K562 (cell line): ENCODE data around the gene LRRC27. TPM values are rescaled to one million over a fixed set of nuclear protein-coding genes. Genes with fewer than 3 reads are reported as not detected.

Experiments used
- ATAC-seq: fragments of 200-7000 bp; cut with Tn5 transposase; 3 replicates; pipeline ENCODE4 v1.9.1; 2020; ENCODE audit warnings: moderate library complexity
- BruUV-seq: library from RNA; stranded (reverse); fragments of 400-500 nt; replicated peaks from 2 replicates; lab custom pipeline; 2021; lab: Mats Ljungman, UMichigan
- CTCF ChIA-PET: fragments of 300-600 bp; formaldehyde crosslinking; extraction: SDS; loops from one replicate; lab custom pipeline; 2021; ENCODE audit warnings: low intra/inter-chr PET ratio; lab: Yijun Ruan, JAX
- POLR2A ChIA-PET: fragments of 300-600, 350-650 bp; sonication (Branson Sonifier 250); formaldehyde crosslinking; extraction: SDS; loops from one replicate; lab custom pipeline; 2021; ENCODE audit warnings: antibody characterized with exemption, inconsistent platforms; lab: Yijun Ruan, JAX
- DNase-seq, 4 experiments: peaks; one replicate each; pipeline versions ENCODE4 v3.0.0 to v3.0.0-alpha.2; 2011 to 2018; ENCODE audit warnings: low spot score in 3 of 4, mixed read lengths in 3 of 4; ENCODE audit errors: extremely low read depth in 1 of 4
- FAIRE-seq: peaks from 2 replicates; lab custom pipeline; 2011; peaks lifted over from hg19 to GRCh38; lab: Jason Lieb, UNC
- H2AFZ ChIP-seq: 2 replicates; pipeline ENCODE4 v1.6.0; 2011; ENCODE audit warnings: low read depth, low read length, control low read depth, inconsistent platforms
- H3K27ac ChIP-seq: fragments of 200-600 bp; 3 replicates; pipeline ENCODE4 v1.8.0; 2011; ENCODE audit warnings: low read depth, mild to moderate bottlenecking, control low read depth, inconsistent platforms, low read length, moderate library complexity, mixed read lengths; ENCODE audit errors: extremely low read depth
- H3K27me3 ChIP-seq, 2 experiments: fragments of 300-600 bp in 1 of 2; 2 replicates in 1 of 2; 3 replicates in 1 of 2; pipeline versions ENCODE4 v1.6.0 to v1.8.0; 2011; ENCODE audit warnings: inconsistent platforms in 2 of 2, low read length in 2 of 2, mild to moderate bottlenecking in 1 of 2, mixed read lengths in 1 of 2, moderate library complexity in 1 of 2; ENCODE audit not compliant: control insufficient read depth in 2 of 2, insufficient read depth in 2 of 2
- H3K36me3 ChIP-seq: fragments of 300-600 bp; 3 replicates; pipeline ENCODE4 v1.8.0; 2011; ENCODE audit warnings: mild to moderate bottlenecking, low read length, inconsistent platforms; ENCODE audit not compliant: control insufficient read depth, insufficient read depth
- H3K4me1 ChIP-seq, 2 experiments: fragments of 200-600 bp in 1 of 2; replicated peaks in 1 of 2; 2 replicates in 1 of 2; 3 replicates in 1 of 2; pipeline versions ENCODE4 v1.5.1 to v1.8.0; 2011; ENCODE audit warnings: inconsistent platforms in 2 of 2, low read length in 2 of 2, mild to moderate bottlenecking in 1 of 2, mixed read lengths in 1 of 2, moderate library complexity in 1 of 2; ENCODE audit not compliant: control insufficient read depth in 2 of 2, insufficient read depth in 2 of 2
- H3K4me2 ChIP-seq: 2 replicates; pipeline ENCODE4 v1.6.1; 2011; ENCODE audit warnings: low read length, control low read depth, inconsistent platforms, mixed read lengths; ENCODE audit not compliant: insufficient read depth
- H3K4me3 ChIP-seq: fragments of 200-600 bp; sonication (generic), shearing (Covaris generic); 2 replicates; pipeline ENCODE4 v1.5.1; 2016; ENCODE audit warnings: control low read depth, inconsistent platforms
- H3K79me2 ChIP-seq: fragments of 200-600 bp; 3 replicates; pipeline ENCODE4 v1.8.0; 2011; ENCODE audit warnings: low read length, inconsistent platforms; ENCODE audit not compliant: control insufficient read depth, insufficient read depth
- H3K9ac ChIP-seq, 2 experiments: 2 replicates each; pipeline versions ENCODE4 v1.6.0 to v1.6.1; 2011; ENCODE audit warnings: low read depth in 2 of 2, low read length in 2 of 2, control low read depth in 1 of 2, inconsistent platforms in 1 of 2, mild to moderate bottlenecking in 1 of 2, mixed read lengths in 1 of 2; ENCODE audit not compliant: insufficient read depth in 1 of 2
- H3K9me1 ChIP-seq: one replicate; pipeline ENCODE4 v1.6.0; 2011; ENCODE audit warnings: inconsistent platforms, mild to moderate bottlenecking, low read length, moderate library complexity; ENCODE audit not compliant: control insufficient read depth, insufficient read depth
- H3K9me3 ChIP-seq: replicated peaks from 2 replicates; pipeline ENCODE4 v1.5.1; 2011; ENCODE audit warnings: low read depth, low read length, inconsistent platforms; ENCODE audit not compliant: control insufficient read depth, insufficient read depth
- H4K20me1 ChIP-seq: replicated peaks from 2 replicates; pipeline ENCODE4 v1.6.1; 2011; ENCODE audit warnings: low read length, inconsistent platforms, mixed read lengths; ENCODE audit not compliant: control insufficient read depth, insufficient read depth
- ARID1B ChIP-seq: fragments of 450-650 bp; IDR thresholded peaks from 2 replicates; pipeline ENCODE4 v1.6.1; 2016; ENCODE audit warnings: antibody characterized with exemption, mild to moderate bottlenecking, inconsistent platforms
- ESRRB ChIP-seq: fragments of 250-450 bp; sonication (Bioruptor Pico); IDR thresholded peaks from 2 replicates; pipeline ENCODE4 v1.5.0; 2020; ENCODE audit warnings: mild to moderate bottlenecking, moderate library complexity, borderline replicate concordance
- MCM3 ChIP-seq: fragments of 450-650 bp; IDR thresholded peaks from 2 replicates; pipeline ENCODE4 v1.6.1; 2016
- RBBP5 ChIP-seq: fragments of 200-600 bp; sonication (generic); IDR thresholded peaks from 2 replicates; pipeline ENCODE4 v1.6.1; 2012; ENCODE audit warnings: borderline replicate concordance, mild to moderate bottlenecking, low read length, control low read depth, inconsistent platforms; ENCODE audit not compliant: insufficient read depth, poor library complexity, severe bottlenecking
- SMAD4 ChIP-seq: fragments of 250-450 bp; sonication (Bioruptor Pico); conservative IDR thresholded peaks from 2 replicates; pipeline ENCODE4 v1.8.0; 2021; ENCODE audit warnings: inconsistent platforms, mild to moderate bottlenecking, moderate library complexity
- STAG1 ChIP-seq: sonication (generic); formaldehyde crosslinking; IDR thresholded peaks from 2 replicates; pipeline ENCODE4 v1.5.0; 2020; ENCODE audit warnings: missing genetic modification reagents, borderline replicate concordance
- TAL1 ChIP-seq: fragments of 450-650 bp; IDR thresholded peaks from 2 replicates; pipeline ENCODE4 v1.6.1; 2016; ENCODE audit warnings: mild to moderate bottlenecking
- TCF7L2 ChIP-seq: fragments of 150-350 bp; IDR thresholded peaks from 2 replicates; pipeline ENCODE4 v1.6.1; 2016; ENCODE audit warnings: low read depth, mild to moderate bottlenecking, low read length, moderate library complexity
- ZNF592 ChIP-seq: fragments of 450-650 bp; IDR thresholded peaks from 2 replicates; pipeline ENCODE4 v1.6.1; 2017; ENCODE audit warnings: antibody characterized with exemption, mild to moderate bottlenecking
- ZNF79 ChIP-seq: fragments of 250-450 bp; sonication (Bioruptor Pico); IDR thresholded peaks from 2 replicates; pipeline ENCODE4 v1.4.0; 2020; ENCODE audit warnings: low read depth, mild to moderate bottlenecking, moderate library complexity
- WGBS: fragments of 100-300 bp; shearing (Covaris generic); methylation state at CpG from one replicate; pipeline ENCODE4 v1.1.6; 2016; ENCODE audit warnings: low coverage, mixed read lengths; ENCODE audit not compliant: insufficient coverage; ENCODE audit errors: missing lambda C conversion rate; 5-methylcytosine and 5-hydroxymethylcytosine counted together
- in situ Hi-C: fragments of 300-500 bp; cut with MboI; formaldehyde crosslinking; loops from 4 replicates; pipeline ENCODE4 v1.15.0; 2018; ENCODE audit warnings: inconsistent platforms, mixed read lengths
- intact Hi-C: fragments of 100-400 bp; cut with micrococcal nuclease; formaldehyde crosslinking; loops from 2 replicates; pipeline ENCODE4 v1.14.2; 2022
- polyA plus RNA-seq, 8 experiments: library from polyadenylated mRNA; depleted of rRNA in 4 of 8; stranded (reverse) in 5 of 8; unstranded in 3 of 8; fragments of >200 nt; fragmentation: Nextera tagmentation in 2 of 8; fragmentation: Illumina TruSeq in 1 of 8; extraction: Ambion mirVana in 2 of 8; extraction: Trizol in 1 of 8; gene quantifications; 2 replicates each; pipeline versions ENCODE4 v1.2.1 to v1.2.3, GENCODE V29; 2011 to 2014; ENCODE audit warnings: inconsistent platforms in 1 of 8, missing spikeins in 1 of 8
- total RNA-seq, 7 experiments: library from RNA; depleted of rRNA in 6 of 7; stranded (reverse); fragments of >200 nt in 6 of 7; fragmentation: Illumina TruSeq in 2 of 7; extraction: Trizol in 2 of 7; gene quantifications; 2 replicates each; pipeline versions ENCODE4 v1.2.1 to v1.2.3, GENCODE V29; 2011 to 2021; ENCODE audit warnings: low replicate concordance in 1 of 7
- TF ChIP-seq, protein P1 (sequence below), 2 experiments: fragments of 450-650 bp; conservative IDR thresholded peaks; 2 replicates each; pipeline ENCODE4 v1.6.1; 2017; ENCODE audit warnings: mild to moderate bottlenecking in 2 of 2, moderate library complexity in 2 of 2
- TF ChIP-seq, protein P2 (sequence below): sonication (generic); formaldehyde crosslinking; IDR thresholded peaks from 2 replicates; pipeline ENCODE4 v1.8.1; 2023; ENCODE audit warnings: mild to moderate bottlenecking, missing genetic modification reagents

Gene LRRC27
- total and polyA plus RNA-seq, 9 of the 15 experiments (the other 6 are each of a cell fraction or from before 2014, with no cell fraction given): 0.10 to 2.7 (median 1.4) TPM

GRCh38 chr10:132328738-132329137, 3.3 kb upstream of the LRRC27 start:
- CTCF ChIA-PET: no interaction called here
- Histone ChIP-seq H2AFZ (no peak overlapping the region), H3K4me1 (peaks cover 25 to 29% of the 10 kb centered on the region in 2 experiments; a peak in 4 of 5 replicates), H3K9me3 (no peaks in the 10 kb centered on the region), H4K20me1 (peaks cover 13% of the 10 kb centered on the region), H3K4me3 (peak overlapping the region; percentile 82), H3K36me3 (peaks cover 39% of the 10 kb centered on the region; the same call in 2 of the 3 replicates), H3K4me2 (peak overlapping the region; percentile 66), H3K9ac (peak overlapping the region; percentile 86 to 95; a peak in 3 of 4 replicates), H3K27me3 (no peaks in the 10 kb centered on the region), H3K79me2 (peaks cover 61% of the 10 kb centered on the region), H3K9me1 (peaks cover 5% of the 10 kb centered on the region), H3K27ac (peak overlapping the region; percentile 98; the same call in 2 of the 3 replicates)
- FAIRE-seq (peak; percentile 44), ATAC-seq (peak; percentile 6; the same call in 2 of the 3 replicates), DNase-seq (peak in 2 of 4 experiments; percentile 16 to 50)
- 10% methylated on average over 8 of the region's 8 CpGs for WGBS
- no TSS peak for BruUV-seq
- in situ Hi-C loops: no loop called here
- intact Hi-C loops: no loop called here
- POLR2A ChIA-PET: interaction anchor here (0.6 kb wide), 1 partner anchor 75 kb away, joined by 3 read pairs; no protein-coding TSS in a partner anchor
- no peak for TF ChIP-seq STAG1
- TF ChIP-seq, protein P1, sequence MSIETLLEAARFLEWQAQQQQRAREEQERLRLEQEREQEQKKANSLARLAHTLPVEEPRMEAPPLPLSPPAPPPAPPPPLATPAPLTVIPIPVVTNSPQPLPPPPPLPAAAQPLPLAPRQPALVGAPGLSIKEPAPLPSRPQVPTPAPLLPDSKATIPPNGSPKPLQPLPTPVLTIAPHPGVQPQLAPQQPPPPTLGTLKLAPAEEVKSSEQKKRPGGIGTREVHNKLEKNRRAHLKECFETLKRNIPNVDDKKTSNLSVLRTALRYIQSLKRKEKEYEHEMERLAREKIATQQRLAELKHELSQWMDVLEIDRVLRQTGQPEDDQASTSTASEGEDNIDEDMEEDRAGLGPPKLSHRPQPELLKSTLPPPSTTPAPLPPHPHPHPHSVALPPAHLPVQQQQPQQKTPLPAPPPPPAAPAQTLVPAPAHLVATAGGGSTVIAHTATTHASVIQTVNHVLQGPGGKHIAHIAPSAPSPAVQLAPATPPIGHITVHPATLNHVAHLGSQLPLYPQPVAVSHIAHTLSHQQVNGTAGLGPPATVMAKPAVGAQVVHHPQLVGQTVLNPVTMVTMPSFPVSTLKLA (conservative IDR thresholded peaks at IDR 0.05): 0 out of 4 replicates have a peak, but pooled peaks of 1 of the 2 experiments have one; percentile 15
- TF ChIP-seq, protein P2, sequence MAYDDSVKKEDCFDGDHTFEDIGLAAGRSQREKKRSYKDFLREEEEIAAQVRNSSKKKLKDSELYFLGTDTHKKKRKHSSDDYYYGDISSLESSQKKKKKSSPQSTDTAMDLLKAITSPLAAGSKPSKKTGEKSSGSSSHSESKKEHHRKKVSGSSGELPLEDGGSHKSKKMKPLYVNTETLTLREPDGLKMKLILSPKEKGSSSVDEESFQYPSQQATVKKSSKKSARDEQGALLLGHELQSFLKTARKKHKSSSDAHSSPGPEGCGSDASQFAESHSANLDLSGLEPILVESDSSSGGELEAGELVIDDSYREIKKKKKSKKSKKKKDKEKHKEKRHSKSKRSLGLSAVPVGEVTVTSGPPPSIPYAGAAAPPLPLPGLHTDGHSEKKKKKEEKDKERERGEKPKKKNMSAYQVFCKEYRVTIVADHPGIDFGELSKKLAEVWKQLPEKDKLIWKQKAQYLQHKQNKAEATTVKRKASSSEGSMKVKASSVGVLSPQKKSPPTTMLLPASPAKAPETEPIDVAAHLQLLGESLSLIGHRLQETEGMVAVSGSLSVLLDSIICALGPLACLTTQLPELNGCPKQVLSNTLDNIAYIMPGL (CRISPR knock-in tag): no peak
- TF ChIP-seq ESRRB (CRISPR knock-in tag): no peak
- TF ChIP-seq ZNF79: no peak
- 0 out of 2 replicates have a peak, but pooled peaks have one; percentile 39 for TF ChIP-seq ZNF592
- TF ChIP-seq RBBP5: no peak
- no peak for TF ChIP-seq SMAD4 (CRISPR knock-in tag)
- peak; percentile 49; the same call in 1 of the 2 replicates for TF ChIP-seq ARID1B
- no peak for TF ChIP-seq MCM3
- TF ChIP-seq TAL1: peak; percentile 18; the same call in 1 of the 2 replicates
- no peak for TF ChIP-seq TCF7L2
